ENCODE measurements around the gene SLC10A7.

Gene SLC10A7

GRCh38 chr4:146443525-146443924 lies 78.2 kb downstream of the SLC10A7 start:
- FAIRE-seq (no peak), DNase-seq (ENCODE audit: insufficient read length, low spot score) (no peak)

GRCh38 chr4:146442801-146443200 lies 78.9 kb downstream of the SLC10A7 start:
- DNase-seq (ENCODE audit: insufficient read length, low spot score) (no peak), FAIRE-seq (no peak)

DNA sequence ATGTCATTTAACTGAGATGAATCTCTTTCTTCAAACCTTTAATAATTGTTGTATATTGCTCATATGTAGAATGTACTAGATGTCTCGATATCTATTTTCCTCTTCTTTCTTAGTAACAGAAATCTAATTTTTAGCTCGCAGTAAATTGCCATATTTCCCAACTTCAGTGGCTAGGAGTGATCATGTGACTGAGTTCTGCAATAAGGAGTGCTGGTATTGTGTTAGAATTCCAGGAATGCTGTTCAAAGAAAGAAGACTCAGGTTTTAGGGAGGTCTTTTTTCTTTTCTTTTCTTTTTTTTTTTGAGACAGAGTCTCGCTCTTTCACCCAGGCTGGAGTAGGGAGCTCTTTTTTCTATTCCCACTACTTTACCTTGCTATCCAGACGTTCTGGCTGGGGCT lies 81.7 kb downstream of the SLC10A7 start:
- FAIRE-seq = no peak
- DNase-seq (ENCODE audit: insufficient read length, low spot score) = no peak

- DNase-seq (ENCODE audit: insufficient read length, low spot score) (no peak), FAIRE-seq (no peak)
Measured at GRCh38 chr4:146439437-146439836, 82.3 kb downstream of the SLC10A7 start.

DNA sequence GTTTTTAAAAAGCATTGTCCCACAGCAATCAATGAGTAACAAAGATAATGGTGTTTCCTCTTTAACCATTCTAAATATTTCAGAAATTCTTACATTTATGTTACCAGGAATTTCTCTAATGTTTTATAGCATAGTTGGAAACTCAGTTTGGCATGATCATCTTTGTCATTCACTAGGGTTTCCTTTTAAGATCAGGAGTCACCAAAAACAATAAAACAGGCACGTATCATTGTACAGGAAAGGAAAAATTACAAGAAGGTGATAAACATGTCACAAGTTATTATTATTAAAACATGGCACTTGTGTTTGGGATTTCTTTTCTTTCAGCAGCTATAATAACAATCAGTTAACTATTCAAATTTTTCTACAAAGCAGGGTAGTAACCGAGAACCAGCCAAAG lies 84.0 kb downstream of the SLC10A7 start:
- FAIRE-seq = peak; percentile 39
- DNase-seq (ENCODE audit: insufficient read length, low spot score) = no peak

DNA sequence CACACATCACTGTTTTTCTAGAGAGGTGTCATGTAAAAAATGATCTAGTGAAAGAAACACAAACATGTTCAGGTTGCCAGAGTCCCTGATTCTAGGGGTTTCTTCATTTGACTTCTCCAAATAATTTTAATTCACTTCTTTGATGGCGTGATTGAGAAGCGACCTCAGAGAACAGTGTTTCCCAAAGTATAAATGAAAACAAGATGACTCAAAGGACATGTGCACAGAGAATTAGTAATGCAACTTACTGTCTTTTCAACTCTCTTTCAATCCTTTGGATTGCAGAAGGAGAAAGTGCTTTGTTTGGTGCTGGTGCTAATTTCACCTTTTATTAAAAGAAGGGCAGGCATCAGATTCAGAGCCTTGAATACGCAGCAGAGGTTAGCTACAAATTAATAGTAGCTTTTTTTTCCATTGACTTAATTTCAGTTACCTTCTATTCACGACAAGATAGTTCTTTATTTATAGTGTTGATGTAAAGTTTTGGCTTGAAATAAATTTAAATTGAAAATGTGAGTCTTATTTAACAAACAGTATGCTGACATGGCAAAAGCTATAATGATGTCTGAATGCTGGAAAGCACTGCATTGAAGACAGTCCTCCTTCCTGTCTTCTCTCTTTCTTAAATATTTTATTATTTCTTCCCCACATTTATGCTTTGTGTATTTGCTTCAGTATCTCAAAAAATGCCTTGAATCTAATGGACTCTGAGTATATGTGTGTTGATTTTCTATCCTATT lies 85.1 kb downstream of the SLC10A7 start:
- FAIRE-seq (no peak), DNase-seq (ENCODE audit: insufficient read length, low spot score) (no peak)

DNA sequence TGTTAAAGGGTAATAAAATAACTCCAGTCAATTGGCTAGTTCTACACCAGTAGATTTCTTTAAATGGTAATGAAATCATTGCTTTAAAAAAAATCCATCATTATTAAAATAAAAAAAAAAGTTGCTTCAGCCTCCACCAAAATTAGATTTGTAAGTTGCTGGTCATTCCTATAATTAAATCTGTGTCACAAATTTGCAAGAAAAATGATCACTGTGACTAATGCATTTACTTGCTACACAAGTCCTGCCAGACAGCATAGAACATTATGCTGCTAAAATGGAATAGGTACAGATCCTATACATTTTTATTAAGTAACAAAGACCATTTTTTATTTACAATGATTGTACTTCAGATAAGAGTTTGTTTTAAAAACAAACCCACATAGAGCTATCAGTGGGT lies 85.8 kb downstream of the SLC10A7 start:
- DNase-seq (ENCODE audit: insufficient read length, low spot score) = no peak
- FAIRE-seq = no peak

- FAIRE-seq = no peak
- DNase-seq (ENCODE audit: insufficient read length, low spot score) = no peak
Measured at GRCh38 chr4:146432065-146432464, 89.7 kb downstream of the SLC10A7 start.

DNA sequence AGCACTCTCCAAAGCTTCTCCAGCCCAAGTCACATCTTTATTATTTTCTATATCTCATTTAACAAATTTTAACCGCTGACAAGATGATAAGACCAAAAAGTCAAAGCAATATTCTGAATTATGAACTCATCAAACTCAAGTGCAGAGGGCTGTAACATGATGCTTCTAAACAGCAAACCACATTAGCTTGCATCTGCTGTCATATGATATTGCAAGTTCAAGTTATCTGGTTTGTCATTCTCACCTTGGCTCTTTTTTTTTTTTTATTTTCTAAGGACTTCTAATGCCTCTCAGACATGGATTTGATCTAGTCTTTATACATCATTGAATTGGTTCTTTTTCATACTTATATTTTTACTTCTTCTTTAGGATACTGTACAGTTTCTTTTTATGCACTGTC lies 93.4 kb downstream of the SLC10A7 start:
- DNase-seq (ENCODE audit: insufficient read length, low spot score) (no peak), FAIRE-seq (no peak)

DNA sequence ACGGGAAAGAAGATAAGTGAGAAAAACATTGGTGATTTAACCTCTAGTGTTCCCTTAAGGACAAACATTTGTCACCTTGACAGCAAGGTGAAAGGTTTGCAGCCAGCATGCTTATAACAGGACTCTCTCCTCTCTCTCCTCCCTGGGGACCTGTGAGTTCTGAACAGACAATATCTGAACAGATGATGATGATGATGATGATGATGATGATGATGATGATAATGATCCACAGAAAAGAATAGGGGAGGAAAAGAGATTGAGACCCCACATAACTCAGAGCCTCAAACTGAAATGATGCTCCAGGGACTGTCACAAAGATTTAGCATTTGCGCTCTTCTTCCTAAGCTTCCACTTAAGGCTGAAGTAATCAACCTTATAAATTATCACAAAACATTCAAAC lies 103.9 kb downstream of the SLC10A7 start:
- no peak for DNase-seq (ENCODE audit: insufficient read length, low spot score)
- FAIRE-seq = no peak

DNA sequence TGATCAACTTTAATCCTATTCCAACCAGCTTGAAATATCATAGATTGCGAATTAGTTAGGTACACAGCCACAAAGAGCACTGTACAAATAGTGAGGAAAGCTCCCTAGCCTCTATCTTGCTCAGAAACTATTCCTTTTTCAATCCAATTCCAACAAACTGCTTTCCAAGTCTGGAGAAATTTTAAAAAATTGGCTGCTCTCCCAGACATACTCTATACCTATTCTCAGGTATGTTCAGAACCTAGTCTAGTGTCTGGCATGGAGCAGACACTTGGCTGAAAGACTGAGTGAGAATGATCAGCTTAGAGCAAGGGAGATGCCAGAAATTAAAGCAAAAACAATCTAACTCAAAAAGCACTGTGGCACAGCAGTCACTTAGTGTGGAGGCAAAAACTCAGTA lies 105.9 kb downstream of the SLC10A7 start:
- FAIRE-seq (no peak), DNase-seq (ENCODE audit: insufficient read length, low spot score) (no peak)

GRCh38 chr4:146407669-146408084 lies 114.1 kb downstream of the SLC10A7 start:
- DNase-seq (ENCODE audit: insufficient read length, low spot score) = no peak
- FAIRE-seq = no peak

DNA sequence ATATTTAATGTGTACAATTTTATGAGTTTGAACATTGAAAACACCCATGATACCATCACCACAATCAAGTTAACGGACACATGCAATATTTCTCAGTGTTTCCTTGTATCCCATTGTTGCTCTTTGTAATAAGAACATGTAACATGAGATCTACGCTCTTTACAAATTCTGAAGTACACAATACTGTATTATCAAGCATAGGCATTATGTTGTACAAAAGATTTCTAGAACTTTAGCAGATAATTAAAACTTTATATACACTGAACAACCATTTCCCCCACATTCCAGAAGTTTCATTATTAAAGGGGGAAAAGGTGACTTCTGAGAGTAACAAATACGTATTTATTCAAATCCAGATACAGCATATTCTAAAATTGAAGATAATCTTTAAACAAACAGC lies 114.5 kb downstream of the SLC10A7 start:
- DNase-seq (ENCODE audit: insufficient read length, low spot score) (no peak), FAIRE-seq (no peak)

- FAIRE-seq (no peak), DNase-seq (ENCODE audit: insufficient read length, low spot score) (no peak)
Measured at GRCh38 chr4:146401274-146401673, 120.5 kb downstream of the SLC10A7 start.

DNA sequence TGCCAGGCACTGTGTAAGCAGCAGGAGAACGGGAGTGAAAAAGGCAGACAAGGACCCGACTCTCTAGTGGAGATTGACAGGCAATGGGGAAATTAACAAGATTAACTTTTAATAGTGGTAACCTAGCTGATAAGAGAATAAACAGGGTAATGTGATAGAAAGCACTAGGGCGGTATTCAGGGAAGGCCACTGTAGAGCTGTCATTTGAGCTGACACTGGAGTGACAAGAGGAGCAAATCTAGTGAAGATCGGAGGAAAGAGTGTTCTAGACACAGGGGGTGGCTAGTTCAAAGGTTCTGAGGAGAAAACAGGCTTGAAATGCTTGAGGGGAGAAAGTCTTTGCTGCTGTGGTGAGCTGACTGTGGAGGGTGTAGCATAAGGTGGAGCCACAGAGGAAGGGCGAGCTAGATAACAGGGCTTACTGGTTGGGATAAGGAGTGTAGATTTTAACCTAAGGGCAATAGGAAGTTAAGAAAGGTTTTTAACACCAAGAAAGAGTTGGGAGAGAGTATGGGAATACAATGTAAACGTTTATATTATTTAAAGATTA lies 122.8 kb downstream of the SLC10A7 start:
- DNase-seq (ENCODE audit: insufficient read length, low spot score) (no peak), FAIRE-seq (no peak)

- DNase-seq (ENCODE audit: insufficient read length, low spot score) = no peak
- FAIRE-seq = no peak
Measured at GRCh38 chr4:146398404-146398803, 123.3 kb downstream of the SLC10A7 start.

DNA sequence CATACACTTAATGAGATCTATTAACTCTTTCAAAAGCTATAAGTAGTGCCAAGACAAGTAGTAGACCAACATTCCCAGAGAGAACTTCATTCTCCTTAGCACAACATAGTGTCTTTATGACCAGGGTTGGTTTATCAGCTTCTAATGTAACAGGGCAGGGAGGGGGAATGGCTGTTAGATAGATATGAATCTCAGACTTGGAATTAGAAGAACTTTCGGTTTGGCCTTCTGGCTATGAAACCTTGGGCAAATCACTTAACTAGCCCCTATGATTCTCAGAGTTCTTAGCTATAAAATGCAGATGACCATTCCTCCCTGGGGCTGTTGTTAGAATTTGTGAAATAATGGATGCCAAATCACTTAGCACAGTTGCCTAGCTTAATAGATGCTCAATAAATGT lies 132.2 kb downstream of the SLC10A7 start:
- FAIRE-seq = no peak
- DNase-seq (ENCODE audit: insufficient read length, low spot score) = no peak

DNA sequence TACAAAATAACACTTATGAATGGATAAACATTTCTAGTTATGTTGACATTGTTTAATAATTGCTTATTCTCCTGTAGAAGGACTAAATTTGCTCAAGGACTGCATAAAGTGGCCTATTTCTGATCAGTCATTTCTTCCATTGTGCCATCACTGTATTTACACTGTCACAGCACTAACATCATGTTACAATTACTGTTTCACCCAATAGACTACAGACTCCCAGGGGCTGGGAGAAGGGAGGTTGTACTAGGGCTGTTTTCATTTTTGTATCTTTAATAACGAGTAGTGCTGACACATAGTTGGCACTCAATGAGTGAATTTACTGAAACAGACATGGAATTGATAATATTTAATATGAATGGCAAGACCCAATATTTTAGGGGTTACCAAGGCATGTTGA lies 139.5 kb downstream of the SLC10A7 start:
- FAIRE-seq (peak; percentile 47), DNase-seq (ENCODE audit: insufficient read length, low spot score) (no peak)

DNA sequence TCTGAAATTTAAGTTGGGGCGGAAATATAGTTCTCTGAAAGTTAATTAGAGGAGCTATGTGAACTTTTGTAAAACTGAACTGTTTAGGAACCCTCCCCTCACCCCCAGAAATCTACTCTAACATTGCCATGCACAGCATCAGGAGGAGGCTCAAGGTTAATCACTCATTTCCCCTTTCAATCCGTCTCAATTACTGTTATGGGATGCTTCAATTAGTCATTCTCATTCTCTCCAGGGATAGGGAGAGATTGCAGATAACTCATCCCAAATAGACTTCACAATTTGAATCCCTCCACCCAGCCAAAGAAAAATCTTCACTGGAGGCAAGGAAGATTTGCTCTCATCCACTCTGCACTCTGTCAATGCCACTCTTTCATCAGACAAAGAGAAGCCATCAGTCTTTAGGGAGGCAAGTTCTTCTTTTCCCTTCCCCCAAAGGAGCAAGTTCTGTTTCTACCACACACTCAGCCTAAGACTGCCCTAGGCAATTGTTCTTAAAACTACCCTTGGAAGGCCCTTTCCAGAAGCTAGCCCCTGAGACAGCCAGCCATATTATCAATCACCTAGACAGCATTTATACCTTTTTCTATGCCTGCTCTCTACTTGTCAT lies 140.4 kb downstream of the SLC10A7 start:
- FAIRE-seq (no peak), DNase-seq (ENCODE audit: insufficient read length, low spot score) (no peak)

DNA sequence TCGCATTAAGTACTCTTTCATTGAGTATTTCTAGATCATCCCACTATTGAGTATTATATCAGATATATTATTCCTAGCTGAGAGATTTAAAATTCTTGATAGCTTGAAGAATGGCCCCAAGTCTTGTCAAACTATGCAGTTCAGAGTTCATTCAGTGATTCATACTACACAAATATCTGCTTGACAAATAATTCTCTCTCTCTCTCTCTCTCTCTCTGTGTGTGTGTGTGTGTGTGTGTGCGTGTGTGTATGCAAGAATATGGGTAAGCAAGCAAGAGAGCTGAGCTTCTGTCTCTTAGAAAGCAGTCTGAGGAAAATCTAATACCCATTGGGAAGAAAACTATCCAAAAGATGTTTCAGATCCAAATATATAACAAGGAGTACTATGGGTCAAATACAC lies 142.0 kb downstream of the SLC10A7 start:
- FAIRE-seq = no peak
- no peak for DNase-seq (ENCODE audit: insufficient read length, low spot score)

DNA sequence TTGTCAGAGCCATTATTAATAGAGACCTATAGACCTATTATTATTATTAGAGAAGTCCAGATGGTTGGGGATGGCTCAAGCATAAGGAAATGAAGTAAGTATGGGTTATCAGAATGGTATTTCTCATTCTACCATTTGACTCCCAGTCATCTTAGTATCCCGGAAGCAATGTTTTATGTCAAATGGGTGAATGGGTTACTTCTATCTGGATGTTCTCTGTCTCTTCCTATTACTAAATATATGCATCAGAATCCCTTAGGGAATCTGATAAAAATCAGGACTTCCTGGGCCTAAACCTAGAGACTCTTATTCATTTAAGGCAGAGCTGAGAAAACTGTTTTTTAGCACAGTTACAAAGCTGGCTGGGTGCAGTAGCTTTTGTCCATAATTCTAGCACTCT lies 149.9 kb downstream of the SLC10A7 start:
- no peak for FAIRE-seq
- DNase-seq (ENCODE audit: insufficient read length, low spot score) = no peak

- FAIRE-seq (no peak), DNase-seq (ENCODE audit: insufficient read length, low spot score) (no peak)
Measured at GRCh38 chr4:146370841-146371240, 150.9 kb downstream of the SLC10A7 start.

Measured in GM19239 (cell line).